GM12892 (cell line): ENCODE measurements around the gene DDX31.

Experiments
- POLR2A ChIP-seq: IDR thresholded peaks from 2 replicates; pipeline ENCODE4 v1.6.1; 2011; ENCODE audit warnings: low read depth, low read length, control low read depth
- POLR2AphosphoS5 ChIP-seq: IDR thresholded peaks from 2 replicates; pipeline ENCODE4 v1.6.1; 2011; ENCODE audit warnings: low read depth, low read length, control low read depth
- TAF1 ChIP-seq: IDR thresholded peaks from 2 replicates; pipeline ENCODE4 v1.6.1; 2011; ENCODE audit warnings: low read depth, mild to moderate bottlenecking, control low read depth, low read length, borderline replicate concordance

GRCh38 chr9:132572921-132573320 lies 96.9 kb downstream of the DDX31 start:
- TF ChIP-seq POLR2A (no peak), POLR2AphosphoS5 (no peak), TAF1 (no peak)
